IMR-90 (cell line): ENCODE data around the gene SP2. TPM values are rescaled to one million over a fixed set of nuclear protein-coding genes. Genes with fewer than 3 reads are reported as not detected.
A peak's percentile ranks its signal among the peaks of the same experiment; 100 is the strongest.

Experiments
- ATAC-seq: fragments of 200-7000 bp; cut with Tn5 transposase; 2 replicates; pipeline ENCODE4 v1.9.1; 2020; ENCODE audit warnings: low read depth, mild to moderate bottlenecking, moderate library complexity
- BruUV-seq: library from RNA; stranded (reverse); fragments of 400-500 nt; replicated peaks from 2 replicates; lab custom pipeline; 2021; lab: Mats Ljungman, UMichigan
- CTCF ChIA-PET: fragments of 300-600 bp; formaldehyde crosslinking; extraction: SDS; loops from one replicate; lab custom pipeline; 2021; ENCODE audit warnings: antibody characterized with exemption; lab: Yijun Ruan, JAX
- POLR2A ChIA-PET: fragments of 300-600 bp; sonication (Branson Sonifier 250); formaldehyde crosslinking; loops from one replicate; lab custom pipeline; 2022; ENCODE audit warnings: antibody characterized with exemption; ENCODE audit not compliant: unreplicated experiment; lab: Charles Lee
- DNase-seq: peaks from one replicate; pipeline ENCODE4 v3.0.0; 2013
- H2AFZ ChIP-seq: replicated peaks from 2 replicates; pipeline ENCODE3; 2013; ENCODE audit warnings: low read length, mild to moderate bottlenecking; ENCODE audit not compliant: poor library complexity
- H2AK5ac ChIP-seq: 2 replicates; pipeline ENCODE4 v1.6.1; 2013; ENCODE audit warnings: low read depth, low read length, inconsistent platforms
- H2AK9ac ChIP-seq: replicated peaks from 2 replicates; pipeline ENCODE3; 2013; ENCODE audit warnings: mild to moderate bottlenecking, low read depth, low read length, moderate library complexity; ENCODE audit not compliant: poor library complexity
- H2BK120ac ChIP-seq: 2 replicates; pipeline ENCODE4 v1.6.1; 2013; ENCODE audit warnings: low read depth, low read length, inconsistent platforms
- H2BK15ac ChIP-seq: 3 replicates; pipeline ENCODE4 v1.6.1; 2013; ENCODE audit warnings: low read depth, low read length, inconsistent platforms
- H2BK20ac ChIP-seq: 2 replicates; pipeline ENCODE4 v1.6.1; 2013; ENCODE audit warnings: low read depth, mild to moderate bottlenecking, inconsistent platforms, low read length, moderate library complexity
- H2BK5ac ChIP-seq: 2 replicates; pipeline ENCODE4 v1.6.1; 2013; ENCODE audit warnings: mild to moderate bottlenecking, low read depth, low read length, inconsistent platforms; ENCODE audit not compliant: poor library complexity, severe bottlenecking
- H3K14ac ChIP-seq: replicated peaks from 2 replicates; pipeline ENCODE4 v1.6.1; 2013; ENCODE audit warnings: low read depth, low read length, inconsistent platforms
- H3K18ac ChIP-seq: 2 replicates; pipeline ENCODE4 v1.6.1; 2013; ENCODE audit warnings: low read depth, low read length, control low read depth
- H3K23ac ChIP-seq: 2 replicates; pipeline ENCODE4 v1.6.1; 2013; ENCODE audit warnings: low read depth, low read length, inconsistent platforms
- H3K27ac ChIP-seq: 2 replicates; pipeline ENCODE4 v1.5.1; 2013; ENCODE audit warnings: mild to moderate bottlenecking, control low read depth, low read length; ENCODE audit not compliant: insufficient read depth
- H3K27me3 ChIP-seq: 2 replicates; pipeline ENCODE4 v1.6.1; 2013; ENCODE audit warnings: low read length; ENCODE audit not compliant: control insufficient read depth, insufficient read depth
- H3K36me3 ChIP-seq: 2 replicates; pipeline ENCODE4 v1.6.1; 2013; ENCODE audit warnings: low read length, mixed read lengths; ENCODE audit not compliant: control insufficient read depth, insufficient read depth
- H3K4ac ChIP-seq: 2 replicates; pipeline ENCODE4 v1.6.1; 2013; ENCODE audit warnings: low read depth, low read length, inconsistent platforms
- H3K4me1 ChIP-seq: 2 replicates; pipeline ENCODE4 v1.6.1; 2013; ENCODE audit warnings: low read length, mixed read lengths; ENCODE audit not compliant: control insufficient read depth, insufficient read depth
- H3K4me2 ChIP-seq: 2 replicates; pipeline ENCODE4 v1.6.1; 2013; ENCODE audit warnings: low read depth, mild to moderate bottlenecking, control low read depth, low read length, moderate library complexity
- H3K4me3 ChIP-seq: 2 replicates; pipeline ENCODE4 v1.5.1; 2013; ENCODE audit warnings: low read depth, mild to moderate bottlenecking, control low read depth, low read length, moderate library complexity; ENCODE audit not compliant: insufficient read depth
- H3K56ac ChIP-seq: 2 replicates; pipeline ENCODE4 v1.6.1; 2013; ENCODE audit warnings: low read length, inconsistent platforms; ENCODE audit not compliant: insufficient read depth; ENCODE audit errors: extremely low read depth
- H3K79me1 ChIP-seq, 2 experiments: 2 replicates each; pipeline ENCODE4 v1.6.1; 2013; ENCODE audit warnings: low read length in 2 of 2, inconsistent platforms in 1 of 2, low read depth in 1 of 2
- H3K9ac ChIP-seq: 2 replicates; pipeline ENCODE4 v1.6.1; 2013; ENCODE audit warnings: low read depth, low read length, control low read depth
- H3K9me1 ChIP-seq: 2 replicates; pipeline ENCODE4 v1.6.1; 2013; ENCODE audit warnings: low read length, inconsistent platforms; ENCODE audit not compliant: insufficient read depth
- H3K9me3 ChIP-seq: 2 replicates; pipeline ENCODE4 v1.6.1; 2013; ENCODE audit warnings: low read length; ENCODE audit not compliant: control insufficient read depth, insufficient read depth
- H4K20me1 ChIP-seq: 2 replicates; pipeline ENCODE4 v1.6.1; 2013; ENCODE audit warnings: low read length, inconsistent platforms; ENCODE audit not compliant: insufficient read depth
- H4K5ac ChIP-seq: 2 replicates; pipeline ENCODE4 v1.6.1; 2013; ENCODE audit warnings: mild to moderate bottlenecking, low read depth, low read length, control low read depth
- H4K8ac ChIP-seq, 2 experiments: 2 replicates each; pipeline ENCODE4 v1.6.1; 2013; ENCODE audit warnings: low read depth in 2 of 2, low read length in 2 of 2, control low read depth in 1 of 2, inconsistent platforms in 1 of 2
- H4K91ac ChIP-seq: 2 replicates; pipeline ENCODE4 v1.6.1; 2013; ENCODE audit warnings: low read depth, low read length, inconsistent platforms; ENCODE audit not compliant: insufficient read depth
- CEBPB ChIP-seq: IDR thresholded peaks from 2 replicates; pipeline ENCODE4 v1.6.1; 2012; ENCODE audit warnings: low read depth, low read length, improper control_type of control experiment
- CTCF ChIP-seq: conservative IDR thresholded peaks from 2 replicates; pipeline ENCODE4 v1.5.1; 2012; ENCODE audit warnings: mild to moderate bottlenecking, low read depth, low read length, improper control_type of control experiment
- MAFK ChIP-seq: IDR thresholded peaks from 2 replicates; pipeline ENCODE4 v1.6.1; 2012; ENCODE audit warnings: low read depth, low read length, improper control_type of control experiment
- MAZ ChIP-seq: IDR thresholded peaks from 2 replicates; pipeline ENCODE4 v1.6.1; 2012; ENCODE audit warnings: low read depth, mild to moderate bottlenecking, low read length, improper control_type of control experiment, moderate library complexity, borderline replicate concordance
- MXI1 ChIP-seq: IDR thresholded peaks from 2 replicates; pipeline ENCODE4 v1.6.1; 2012; ENCODE audit warnings: low read depth, mild to moderate bottlenecking, low read length, moderate library complexity, borderline replicate concordance
- POLR2A ChIP-seq: IDR thresholded peaks from 2 replicates; pipeline ENCODE4 v1.6.1; 2012; ENCODE audit warnings: mild to moderate bottlenecking, low read depth, low read length
- RAD21 ChIP-seq: IDR thresholded peaks from 2 replicates; pipeline ENCODE4 v1.6.1; 2012; ENCODE audit warnings: low read length, improper control_type of control experiment
- RCOR1 ChIP-seq: IDR thresholded peaks from 2 replicates; pipeline ENCODE4 v1.6.1; 2012; ENCODE audit warnings: mild to moderate bottlenecking, low read length, improper control_type of control experiment; ENCODE audit not compliant: insufficient replicate concordance
- RFX5 ChIP-seq: IDR thresholded peaks from 2 replicates; pipeline ENCODE4 v1.8.0; 2012; ENCODE audit warnings: low read depth, mild to moderate bottlenecking, low read length, moderate library complexity
- SMC3 ChIP-seq: fragments of 150-350 bp; IDR thresholded peaks from 2 replicates; pipeline ENCODE4 v1.6.1; 2016; ENCODE audit warnings: low read depth, mild to moderate bottlenecking, antibody characterized with exemption, low read length, moderate library complexity
- WGBS, 2 experiments: methylation state at CpG; one replicate each; pipeline versions ENCODE4 v1.1.5 to v1.1.7; 2013; ENCODE audit warnings: missing lambda C conversion rate in 2 of 2; ENCODE audit not compliant: insufficient read length in 1 of 2; ENCODE audit errors: extremely low coverage in 2 of 2; 5-methylcytosine and 5-hydroxymethylcytosine counted together
- dilution Hi-C: fragments of 300-500 bp; cut with HindIII; formaldehyde crosslinking; loops from one replicate; pipeline ENCODE4 v1.14.3; 2018; ENCODE audit warnings: low sequenced_read_pairs; ENCODE audit not compliant: unreplicated experiment
- in situ Hi-C: fragments of 300-500 bp; cut with MboI; formaldehyde crosslinking; loops from 3 replicates; pipeline ENCODE4 v1.14.3; 2019; ENCODE audit warnings: low sequenced_read_pairs, inconsistent platforms, mixed read lengths
- intact Hi-C: fragments of 100-400 bp; cut with micrococcal nuclease; formaldehyde crosslinking; loops from 2 replicates; pipeline ENCODE4 v1.10.0; 2022
- polyA plus RNA-seq, 3 experiments: library from polyadenylated mRNA; depleted of rRNA; stranded (reverse); fragments of >200 nt; gene quantifications; 2 replicates each; pipeline ENCODE4 v1.2.3, GENCODE V29; 2012; ENCODE audit warnings: low replicate concordance in 1 of 3
- total RNA-seq: library from RNA; depleted of rRNA; stranded (reverse); fragments of >200 nt; gene quantifications from 2 replicates; pipeline ENCODE4 v1.2.3, GENCODE V29; 2012
- TF ChIP-seq, protein P1 (sequence below): fragments of 150-350 bp; IDR thresholded peaks from 2 replicates; pipeline ENCODE4 v1.6.1; 2017; ENCODE audit warnings: mild to moderate bottlenecking, antibody characterized with exemption, low read length, low read depth

Gene SP2
- total and polyA plus RNA-seq, 2 of the 4 experiments (the other 2 are of a cell fraction) = 0.72 to 13.8 TPM

GRCh38 chr17:47966079-47966519 is 70.1 kb downstream of the SP2 start:
- DNase-seq = no peak
- dilution Hi-C loops = no loop called here

More at GRCh38 chr17:47966079-47966519, 70.1 kb downstream of the SP2 start:
- H3K4ac ChIP-seq = no peak overlapping the region
- H4K8ac ChIP-seq = no peak overlapping the region
- H3K4me3 ChIP-seq = no peak overlapping the region
- in situ Hi-C loops = no loop called here
- no peak overlapping the region for H3K4me2 ChIP-seq
- H3K14ac ChIP-seq = 0 out of 2 replicates have a peak overlapping the region, but pooled peaks have one; percentile 8
- H3K56ac ChIP-seq = no peak overlapping the region
- H3K4me1 ChIP-seq = peaks cover 13% of the 10 kb centered on the region
- no peak for ATAC-seq
- H4K91ac ChIP-seq = no peak overlapping the region
- TF ChIP-seq RAD21 (no peak), CEBPB (no peak), MAZ (no peak), RCOR1 (no peak), CTCF (no peak), MAFK (no peak), MXI1 (no peak), SMC3 (no peak), RFX5 (no peak), POLR2A (no peak)
- TF ChIP-seq, protein P1, sequence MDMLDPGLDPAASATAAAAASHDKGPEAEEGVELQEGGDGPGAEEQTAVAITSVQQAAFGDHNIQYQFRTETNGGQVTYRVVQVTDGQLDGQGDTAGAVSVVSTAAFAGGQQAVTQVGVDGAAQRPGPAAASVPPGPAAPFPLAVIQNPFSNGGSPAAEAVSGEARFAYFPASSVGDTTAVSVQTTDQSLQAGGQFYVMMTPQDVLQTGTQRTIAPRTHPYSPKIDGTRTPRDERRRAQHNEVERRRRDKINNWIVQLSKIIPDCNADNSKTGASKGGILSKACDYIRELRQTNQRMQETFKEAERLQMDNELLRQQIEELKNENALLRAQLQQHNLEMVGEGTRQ = no peak
- no peak overlapping the region for H4K5ac ChIP-seq
- H3K27me3 ChIP-seq = no peaks in the 10 kb centered on the region; the same call in none of the 2 replicates
- no peak overlapping the region for H3K23ac ChIP-seq
- POLR2A ChIA-PET = no interaction called here
- WGBS, 2 experiments = no CpG with 5 or more reads among the region's 1 CpG
- peaks cover 0 to 10% of the 10 kb centered on the region in 2 experiments; a peak in 2 of 4 replicates for H3K79me1 ChIP-seq
- no peak overlapping the region for H2BK120ac ChIP-seq
- H3K9me3 ChIP-seq = no peaks in the 10 kb centered on the region; the same call in 1 of the 2 replicates
- H3K36me3 ChIP-seq = no peaks in the 10 kb centered on the region
- H2BK20ac ChIP-seq = peak overlapping the region; percentile 24; the same call in 1 of the 2 replicates
- peak overlapping the region; percentile 40 for H2AFZ ChIP-seq
- peak overlapping the region; percentile 75 for H2AK5ac ChIP-seq
- no peak overlapping the region for H3K18ac ChIP-seq
- no peak overlapping the region for H3K27ac ChIP-seq
- CTCF ChIA-PET = no interaction called here
- peaks cover 12% of the 10 kb centered on the region for H3K9me1 ChIP-seq
- no peaks in the 10 kb centered on the region for H4K20me1 ChIP-seq
- H2BK5ac ChIP-seq = no peak overlapping the region
- H2BK15ac ChIP-seq = no peak overlapping the region; the same call in 2 of the 3 replicates
- no peak overlapping the region for H2AK9ac ChIP-seq
- intact Hi-C loops = no loop called here
- H3K9ac ChIP-seq = no peak overlapping the region
- no TSS peak for BruUV-seq
